HepG2 (cell line): Measurements from ENCODE around the gene ZNF691. TPM values are rescaled to one million over a fixed set of nuclear protein-coding genes. Genes with fewer than 3 reads are reported as not detected.

Experiments
- ATAC-seq: fragments of 200-7000 bp; cut with Tn5 transposase; 3 replicates; pipeline ENCODE4 v1.9.1; 2020; ENCODE audit warnings: mild to moderate bottlenecking, moderate library complexity
- BruUV-seq: library from RNA; stranded (reverse); fragments of 400-500 nt; replicated peaks from 2 replicates; lab custom pipeline; 2021; lab: Mats Ljungman, UMichigan
- CTCF ChIA-PET: fragments of 300-600 bp; formaldehyde crosslinking; extraction: SDS; loops from one replicate; lab custom pipeline; 2021; ENCODE audit warnings: low total read pairs, inconsistent platforms, low intra/inter-chr PET ratio; lab: Yijun Ruan, JAX
- POLR2A ChIA-PET: fragments of 350-600 bp; sonication (Branson Sonifier 250); formaldehyde crosslinking; loops from one replicate; lab custom pipeline; 2020; ENCODE audit warnings: antibody characterized with exemption, inconsistent platforms; lab: Yijun Ruan, JAX
- DNase-seq: peaks from one replicate; pipeline ENCODE4 v3.0.0-alpha.2; 2015; ENCODE audit warnings: low spot score
- FAIRE-seq: peaks from 3 replicates; lab custom pipeline; 2011; peaks lifted over from hg19 to GRCh38; lab: Jason Lieb, UNC
- H2AFZ ChIP-seq: one replicate; pipeline ENCODE4 v1.6.1; 2011; ENCODE audit warnings: low read length, inconsistent platforms
- H3K27ac ChIP-seq: fragments of 300-600 bp; 3 replicates; pipeline ENCODE4 v1.8.0; 2011; ENCODE audit warnings: mixed run types, mild to moderate bottlenecking, mixed read lengths, low read length, inconsistent platforms; ENCODE audit not compliant: insufficient read depth; ENCODE audit errors: extremely low read length
- H3K27me3 ChIP-seq, 2 experiments: fragments of 200-600 bp in 1 of 2; 2 replicates in 1 of 2; 3 replicates in 1 of 2; pipeline versions ENCODE4 v1.6.0 to v1.8.0; 2011; ENCODE audit warnings: low read length in 2 of 2, mild to moderate bottlenecking in 2 of 2, moderate library complexity in 2 of 2, inconsistent platforms in 1 of 2; ENCODE audit not compliant: insufficient read depth in 2 of 2, control insufficient read depth in 1 of 2
- H3K36me3 ChIP-seq, 2 experiments: fragments of 200-600 bp in 1 of 2; replicated peaks in 1 of 2; 2 replicates in 1 of 2; 3 replicates in 1 of 2; pipeline versions ENCODE4 v1.5.1 to v1.8.0; 2011; ENCODE audit warnings: low read length in 2 of 2, inconsistent platforms in 1 of 2; ENCODE audit not compliant: insufficient read depth in 2 of 2, control insufficient read depth in 1 of 2
- H3K4me1 ChIP-seq: 2 replicates; pipeline ENCODE4 v1.5.1; 2012; ENCODE audit warnings: low read length, inconsistent platforms; ENCODE audit not compliant: insufficient read depth
- H3K4me2 ChIP-seq: 2 replicates; pipeline ENCODE4 v1.6.0; 2011; ENCODE audit warnings: low read depth, low read length, inconsistent platforms
- H3K4me3 ChIP-seq, 3 experiments: fragments of 200-600 bp in 1 of 3; sonication (generic), shearing (Covaris generic) in 1 of 3; replicated peaks in 1 of 3; 2 replicates each; pipeline ENCODE4 v1.5.1; 2011 to 2016; ENCODE audit warnings: low read length in 3 of 3, inconsistent platforms in 2 of 3, low read depth in 2 of 3, mild to moderate bottlenecking in 2 of 3, control low read depth in 1 of 3, mixed read lengths in 1 of 3; ENCODE audit not compliant: insufficient read depth in 1 of 3
- H3K79me2 ChIP-seq: one replicate; pipeline ENCODE4 v1.6.1; 2011; ENCODE audit warnings: low read length, inconsistent platforms; ENCODE audit not compliant: insufficient read depth
- H3K9ac ChIP-seq: 2 replicates; pipeline ENCODE4 v1.6.0; 2011; ENCODE audit warnings: mild to moderate bottlenecking, low read depth, low read length, inconsistent platforms; ENCODE audit not compliant: insufficient read depth
- H3K9me3 ChIP-seq: 2 replicates; pipeline ENCODE4 v1.5.1; 2012; ENCODE audit warnings: mild to moderate bottlenecking, low read length
- H4K20me1 ChIP-seq: 2 replicates; pipeline ENCODE4 v1.6.0; 2011; ENCODE audit warnings: inconsistent platforms, mild to moderate bottlenecking, low read length, moderate library complexity; ENCODE audit not compliant: insufficient read depth
- ARNT2 ChIP-seq: sonication (generic); formaldehyde crosslinking; IDR thresholded peaks from 2 replicates; pipeline ENCODE4 v1.8.0; 2022; ENCODE audit warnings: mild to moderate bottlenecking, low read depth, missing genetic modification reagents, moderate library complexity
- CCAR2 ChIP-seq: fragments of 200-400 bp; formaldehyde crosslinking; optimal IDR thresholded peaks from 2 replicates; pipeline ENCODE3; 2018; ENCODE audit warnings: low read depth, mild to moderate bottlenecking, low read length, moderate library complexity
- GATA4 ChIP-seq: sonication (generic); IDR thresholded peaks from 2 replicates; pipeline ENCODE4 v1.6.1; 2016; ENCODE audit warnings: antibody characterized with exemption, low read depth, borderline replicate concordance
- GATAD2A ChIP-seq: IDR thresholded peaks from 2 replicates; pipeline ENCODE4 v1.6.1; 2016
- GTF2F1 ChIP-seq: fragments of 150-350 bp; IDR thresholded peaks from 2 replicates; pipeline ENCODE4 v1.6.1; 2014; ENCODE audit warnings: low read length
- JDP2 ChIP-seq: sonication (generic); formaldehyde crosslinking; IDR thresholded peaks from 2 replicates; pipeline ENCODE4 v1.8.1; 2022; ENCODE audit warnings: missing genetic modification reagents, borderline replicate concordance
- PCBP1 ChIP-seq: fragments of 200-400 bp; formaldehyde crosslinking; IDR thresholded peaks from 2 replicates; pipeline ENCODE4 v1.6.1; 2017; ENCODE audit warnings: mild to moderate bottlenecking, low read depth, low read length, borderline replicate concordance
- SCMH1 ChIP-seq: sonication (generic); formaldehyde crosslinking; IDR thresholded peaks from 2 replicates; pipeline ENCODE4 v1.9.0; 2021; ENCODE audit warnings: missing genetic modification reagents, mild to moderate bottlenecking, borderline replicate concordance
- STAG1 ChIP-seq: sonication (generic); formaldehyde crosslinking; IDR thresholded peaks from 2 replicates; pipeline ENCODE4 v1.4.0; 2020; ENCODE audit warnings: missing genetic modification reagents
- ZBTB7A ChIP-seq: sonication (generic); formaldehyde crosslinking; IDR thresholded peaks from 2 replicates; pipeline ENCODE4 v1.8.0; 2022; ENCODE audit warnings: mild to moderate bottlenecking, missing genetic modification reagents
- ZFP82 ChIP-seq: sonication (generic); formaldehyde crosslinking; IDR thresholded peaks from 2 replicates; pipeline ENCODE4 v1.5.1; 2020; ENCODE audit warnings: mild to moderate bottlenecking, missing genetic modification reagents, borderline replicate concordance
- ZNF713 ChIP-seq: sonication (generic); formaldehyde crosslinking; IDR thresholded peaks from 2 replicates; pipeline ENCODE4 v1.4.0; 2020; ENCODE audit warnings: mild to moderate bottlenecking, missing genetic modification reagents
- ZNF816 ChIP-seq: sonication (generic); formaldehyde crosslinking; IDR thresholded peaks from 2 replicates; pipeline ENCODE4 v1.8.0; 2022; ENCODE audit warnings: missing genetic modification reagents, mild to moderate bottlenecking, borderline replicate concordance
- WGBS: methylation state at CpG from one replicate; pipeline ENCODE4 v1.1.6; 2017; ENCODE audit warnings: low lambda C conversion rate; 5-methylcytosine and 5-hydroxymethylcytosine counted together
- in situ Hi-C: cut with HindIII; loops from 2 replicates; pipeline ENCODE4 v1.10.0; 2017; ENCODE audit warnings: low pct_unique_long_range_greater_than_20kb; ENCODE audit not compliant: extremely low pct_ligation_motif_present
- intact Hi-C: fragments of 100-400 bp; cut with micrococcal nuclease; formaldehyde crosslinking; loops from one replicate; pipeline ENCODE4 v1.10.0; 2022; ENCODE audit not compliant: unreplicated experiment
- polyA plus RNA-seq, 8 experiments: library from polyadenylated mRNA; depleted of rRNA in 3 of 8; stranded (reverse) in 7 of 8; unstranded in 1 of 8; fragments of >200 nt; fragmentation: Illumina TruSeq in 4 of 8; extraction: Trizol in 4 of 8; gene quantifications; 2 replicates each; pipeline versions ENCODE4 v1.2.1 to v1.2.3, GENCODE V29; 2011 to 2016; ENCODE audit warnings: low read depth in 4 of 8, missing spikeins in 1 of 8, mixed read lengths in 1 of 8; ENCODE audit not compliant: insufficient read depth in 1 of 8
- total RNA-seq, 5 experiments: library from RNA; depleted of rRNA; stranded (reverse); fragments of >200 nt; fragmentation: Illumina TruSeq; extraction: Trizol; gene quantifications; 2 replicates each; pipeline ENCODE4 v1.2.3, GENCODE V29; 2016; ENCODE audit warnings: low read depth in 1 of 5

The ZNF691 gene
- total and polyA plus RNA-seq, 2 of the 13 experiments (the other 11 are each of a cell fraction or from before 2014, with no cell fraction given), result 7.6 to 7.8 TPM

GRCh38 chr1:42880384-42880783, 34.0 kb downstream of the ZNF691 start:
- in situ Hi-C loops (no loop called here), intact Hi-C loops (no loop called here)
- Histone ChIP-seq H3K36me3 (no peaks in the 10 kb centered on the region), H3K4me3 (no peak overlapping the region), H2AFZ (no peak overlapping the region), H3K4me1 (no peaks in the 10 kb centered on the region), H3K27me3 (peaks cover 0 to 2% of the 10 kb centered on the region in 2 experiments; a peak in 1 of 5 replicates), H3K27ac (no peak overlapping the region), H4K20me1 (no peaks in the 10 kb centered on the region), H3K9me3 (no peaks in the 10 kb centered on the region), H3K4me2 (no peak overlapping the region), H3K79me2 (no peaks in the 10 kb centered on the region), H3K9ac (no peak overlapping the region)
- DNase-seq (no peak), ATAC-seq (no peak), FAIRE-seq (no peak)
- 0% methylated on average over 2 of the region's 4 CpGs for WGBS
- POLR2A ChIA-PET, result no interaction called here
- no TSS peak for BruUV-seq
- CTCF ChIA-PET, result no interaction called here
- no peak for TF ChIP-seq GTF2F1
- TF ChIP-seq PCBP1, result no peak
- no peak for TF ChIP-seq ZFP82
- TF ChIP-seq STAG1, result no peak
- no peak for TF ChIP-seq ZNF713
- TF ChIP-seq GATA4, result no peak
- no peak for TF ChIP-seq ZNF816 (CRISPR knock-in tag)
- TF ChIP-seq SCMH1 (CRISPR knock-in tag), result no peak
- no peak for TF ChIP-seq CCAR2
- no peak for TF ChIP-seq GATAD2A (CRISPR knock-in tag)
- TF ChIP-seq JDP2 (CRISPR knock-in tag), result no peak
- no peak for TF ChIP-seq ZBTB7A
- TF ChIP-seq ARNT2 (CRISPR knock-in tag), result no peak
- TF ChIP-seq, all 625 proteins: peak for 0
